Endothelial cell of umbilical vein (primary cell): ENCODE measurements around the gene NR6A1. TPM values are rescaled to one million over a fixed set of nuclear protein-coding genes. Genes with fewer than 3 reads are reported as not detected.

Experiments used
- BruUV-seq: library from RNA; stranded (reverse); fragments of 400-500 nt; replicated peaks from 2 replicates; lab custom pipeline; 2021; lab: Mats Ljungman, UMichigan
- CTCF ChIA-PET: fragments of 300-600, 350-600 bp; sonication (Branson Sonifier 250); formaldehyde crosslinking; loops from one replicate; lab custom pipeline; 2021; ENCODE audit warnings: antibody characterized with exemption, inconsistent platforms; lab: Charles Lee
- POLR2A ChIA-PET: fragments of 300-600, 350-600 bp; sonication (Branson Sonifier 250); formaldehyde crosslinking; loops from one replicate; lab custom pipeline; 2021; ENCODE audit warnings: antibody characterized with exemption, inconsistent platforms; lab: Charles Lee
- DNase-seq: peaks from one replicate; pipeline ENCODE4 v3.0.0-alpha.2; 2011; ENCODE audit warnings: low read depth, low spot score
- FAIRE-seq: peaks from 2 replicates; lab custom pipeline; 2011; peaks lifted over from hg19 to GRCh38; lab: Jason Lieb, UNC
- H2AFZ ChIP-seq: 2 replicates; pipeline ENCODE4 v1.6.0; 2012; ENCODE audit warnings: low read depth, low read length, control low read depth, inconsistent platforms
- H3K27ac ChIP-seq: 2 replicates; pipeline ENCODE4 v1.5.1; 2011; ENCODE audit warnings: low read depth, mild to moderate bottlenecking, control low read depth, low read length, moderate library complexity; ENCODE audit not compliant: insufficient read depth
- H3K27me3 ChIP-seq, 2 experiments: 2 replicates each; pipeline versions ENCODE4 v1.6.0 to v1.6.1; 2011; ENCODE audit warnings: low read length in 2 of 2, mixed read lengths in 1 of 2; ENCODE audit not compliant: control insufficient read depth in 2 of 2, insufficient read depth in 2 of 2
- H3K36me3 ChIP-seq, 2 experiments: 2 replicates in 1 of 2; 3 replicates in 1 of 2; pipeline ENCODE4 v1.5.1; 2011; ENCODE audit warnings: low read length in 2 of 2, mild to moderate bottlenecking in 1 of 2, moderate library complexity in 1 of 2; ENCODE audit not compliant: control insufficient read depth in 2 of 2, insufficient read depth in 2 of 2; ENCODE audit errors: extremely low read depth in 1 of 2
- H3K4me1 ChIP-seq: 3 replicates; pipeline ENCODE4 v1.5.1; 2011; ENCODE audit warnings: mild to moderate bottlenecking, low read length; ENCODE audit not compliant: control insufficient read depth, insufficient read depth; ENCODE audit errors: extremely low read depth
- H3K4me2 ChIP-seq: 2 replicates; pipeline ENCODE4 v1.6.1; 2011; ENCODE audit warnings: low read length, control low read depth, mixed read lengths; ENCODE audit not compliant: insufficient read depth
- H3K4me3 ChIP-seq, 3 experiments: fragments of 200-600 bp in 1 of 3; sonication (generic), shearing (Covaris generic) in 1 of 3; replicated peaks in 1 of 3; 2 replicates each; pipeline ENCODE4 v1.5.1; 2011 to 2016; ENCODE audit warnings: control low read depth in 3 of 3, low read length in 3 of 3, mild to moderate bottlenecking in 2 of 3, inconsistent platforms in 1 of 3, low read depth in 1 of 3, moderate library complexity in 1 of 3; ENCODE audit not compliant: insufficient read depth in 1 of 3
- H3K79me2 ChIP-seq: 2 replicates; pipeline ENCODE4 v1.6.0; 2012; ENCODE audit warnings: low read length, inconsistent platforms; ENCODE audit not compliant: control insufficient read depth, insufficient read depth
- H3K9ac ChIP-seq: replicated peaks from 2 replicates; pipeline ENCODE3; 2011; ENCODE audit warnings: low read length, control low read depth; ENCODE audit not compliant: insufficient read depth; ENCODE audit errors: extremely low read depth
- H3K9me1 ChIP-seq: replicated peaks from 3 replicates; pipeline ENCODE4 v1.6.0; 2011; ENCODE audit warnings: mild to moderate bottlenecking, low read length; ENCODE audit not compliant: control insufficient read depth, insufficient read depth; ENCODE audit errors: extremely low read depth
- H3K9me3 ChIP-seq: replicated peaks from 2 replicates; pipeline ENCODE4 v1.5.1; 2012; ENCODE audit warnings: low read length, inconsistent platforms; ENCODE audit not compliant: control insufficient read depth, insufficient read depth
- H4K20me1 ChIP-seq: replicated peaks from 2 replicates; pipeline ENCODE3; 2011; ENCODE audit warnings: mild to moderate bottlenecking, low read length; ENCODE audit not compliant: control insufficient read depth, insufficient read depth; ENCODE audit errors: extremely low read depth
- EZH2 ChIP-seq: IDR thresholded peaks from 2 replicates; pipeline ENCODE4 v1.6.1; 2012; ENCODE audit warnings: borderline replicate concordance, low read depth, mild to moderate bottlenecking, moderate library complexity, low read length, inconsistent platforms; ENCODE audit not compliant: severe bottlenecking
- MYC ChIP-seq: IDR thresholded peaks from one replicate; pipeline ENCODE4 v1.6.1; 2011; ENCODE audit warnings: mild to moderate bottlenecking, low read depth, low read length
- POLR2A ChIP-seq: IDR thresholded peaks from 2 replicates; pipeline ENCODE4 v1.6.1; 2012; ENCODE audit warnings: low read depth, mild to moderate bottlenecking, control low read depth, low read length
- dilution Hi-C: fragments of 300-500 bp; cut with MboI; formaldehyde crosslinking; loops from one replicate; pipeline ENCODE4 v1.15.0; 2019; ENCODE audit warnings: low sequenced_read_pairs; ENCODE audit not compliant: extremely low pct_ligation_motif_present
- intact Hi-C: fragments of 100-400 bp; cut with micrococcal nuclease; formaldehyde crosslinking; loops from one replicate; pipeline ENCODE4 v1.10.0; 2022
- polyA plus RNA-seq, 4 experiments: library from polyadenylated mRNA; depleted of rRNA in 3 of 4; stranded (reverse) in 3 of 4; unstranded in 1 of 4; fragments of >200 nt; gene quantifications; 2 replicates each; pipeline versions ENCODE4 v1.2.1 to v1.2.3, GENCODE V29; 2011 to 2012; ENCODE audit warnings: missing spikeins in 1 of 4
- total RNA-seq: library from RNA; stranded (reverse); gene quantifications from 2 replicates; pipeline ENCODE4 v1.2.3, GENCODE V29; 2021
- TF ChIP-seq, protein P1 (sequence below), 2 donors: IDR thresholded peaks; 1 replicate in 1 of 2; 2 replicates in 1 of 2; pipeline ENCODE4 v1.5.1; 2011; ENCODE audit warnings: low read length in 2 of 2, mild to moderate bottlenecking in 2 of 2, moderate library complexity in 2 of 2, control low read depth in 1 of 2, inconsistent platforms in 1 of 2, low read depth in 1 of 2; ENCODE audit not compliant: insufficient read depth in 1 of 2; ENCODE audit errors: extremely low read depth in 1 of 2

Gene NR6A1
- total and polyA plus RNA-seq, 2 donors (not counting 3 experiments of a cell fraction or from before 2014, with no cell fraction given), result 0.17 to 1.2 TPM

DNA sequence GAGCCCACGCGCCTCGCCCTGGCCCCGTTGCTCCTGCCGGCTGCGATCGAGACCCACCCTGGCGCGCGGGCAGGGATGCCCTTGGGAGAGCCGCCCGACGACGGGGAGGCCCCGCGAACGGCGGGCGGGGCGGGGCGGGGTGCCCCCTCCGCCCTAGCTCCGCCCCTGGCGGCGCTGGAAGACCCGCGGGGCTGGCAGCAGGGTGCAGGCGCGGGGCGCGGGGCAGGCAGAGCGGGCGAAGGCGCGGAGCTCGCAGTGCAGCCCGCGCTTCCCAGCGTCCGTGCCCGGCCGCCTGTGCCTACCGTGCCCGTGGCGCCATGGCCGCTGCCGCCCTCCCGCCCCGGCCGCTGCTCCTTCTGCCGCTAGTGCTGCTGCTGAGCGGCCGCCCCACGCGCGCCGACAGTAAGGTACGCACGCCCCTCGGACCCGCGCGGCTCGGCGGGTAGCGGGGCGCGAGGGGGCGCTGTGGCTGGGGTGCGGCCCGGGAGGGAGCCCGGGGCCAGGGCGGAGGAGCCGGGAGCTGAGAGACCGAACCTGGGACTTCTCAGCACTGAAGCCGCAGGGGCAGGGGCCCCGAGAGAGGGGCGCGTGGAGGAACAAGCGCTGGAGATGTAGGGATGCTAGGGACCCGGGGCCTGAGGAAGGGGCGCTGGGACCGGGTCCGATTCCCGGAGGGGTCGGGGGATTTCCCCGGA, 6.0 kb upstream of the NR6A1 start, which contains the start of gene OLFML2A:
Gene OLFML2A, plus strand, starts transcription at position 180 of the 695 bp plus-strand sequence. Its CDS starts 138 bp downstream, at position 318.
- dilution Hi-C loops, result no loop called here
- Histone ChIP-seq H3K27ac (no peak within 1 kb of the TSS), H3K9me3 (no peaks in the 10 kb centered on the region), H4K20me1 (no peaks in the 10 kb centered on the region), H3K27me3 (peaks cover 0 to 7% of the 10 kb centered on the region in 2 experiments), H3K79me2 (no peaks in the 10 kb centered on the region), H3K4me1 (peaks cover 15% of the 10 kb centered on the region), H2AFZ (peak within 1 kb of the TSS; percentile 49), H3K36me3 (no peaks in the 10 kb centered on the region), H3K4me3 (peak within 1 kb of the TSS in 2 of 3 experiments; percentile 1 to 30), H3K9me1 (no peaks in the 10 kb centered on the region), H3K4me2 (peak within 1 kb of the TSS; percentile 75), H3K9ac (no peak within 1 kb of the TSS)
- DNase-seq, result no peak
- intact Hi-C loops, result loop anchor here (1.0 kb wide), 1 partner anchor 43 kb away; no protein-coding TSS in a partner anchor
- ChIA-PET POLR2A (interaction anchor here (0.6 to 1.0 kb wide), 2 partner anchors 76 to 365 kb away, joined by 4 to 5 read pairs; partner anchors contain the start of gene WDR38), CTCF (interaction anchor here (0.8 to 11.2 kb wide), 15 partner anchors 9 to 598 kb away, joined by 3 to 967 read pairs (median 4); partner anchors contain the start of gene WDR38)
- TF ChIP-seq, protein P1, sequence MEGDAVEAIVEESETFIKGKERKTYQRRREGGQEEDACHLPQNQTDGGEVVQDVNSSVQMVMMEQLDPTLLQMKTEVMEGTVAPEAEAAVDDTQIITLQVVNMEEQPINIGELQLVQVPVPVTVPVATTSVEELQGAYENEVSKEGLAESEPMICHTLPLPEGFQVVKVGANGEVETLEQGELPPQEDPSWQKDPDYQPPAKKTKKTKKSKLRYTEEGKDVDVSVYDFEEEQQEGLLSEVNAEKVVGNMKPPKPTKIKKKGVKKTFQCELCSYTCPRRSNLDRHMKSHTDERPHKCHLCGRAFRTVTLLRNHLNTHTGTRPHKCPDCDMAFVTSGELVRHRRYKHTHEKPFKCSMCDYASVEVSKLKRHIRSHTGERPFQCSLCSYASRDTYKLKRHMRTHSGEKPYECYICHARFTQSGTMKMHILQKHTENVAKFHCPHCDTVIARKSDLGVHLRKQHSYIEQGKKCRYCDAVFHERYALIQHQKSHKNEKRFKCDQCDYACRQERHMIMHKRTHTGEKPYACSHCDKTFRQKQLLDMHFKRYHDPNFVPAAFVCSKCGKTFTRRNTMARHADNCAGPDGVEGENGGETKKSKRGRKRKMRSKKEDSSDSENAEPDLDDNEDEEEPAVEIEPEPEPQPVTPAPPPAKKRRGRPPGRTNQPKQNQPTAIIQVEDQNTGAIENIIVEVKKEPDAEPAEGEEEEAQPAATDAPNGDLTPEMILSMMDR (IDR thresholded peaks at IDR 0.05; ENCODE audit: extremely low read depth in 1 of 2, insufficient read depth in 1 of 2, low read depth in 1 of 2, low read length in 2 of 2), result peak; percentile 28 to 47
- peak; percentile 26 for TF ChIP-seq EZH2
- no peak for TF ChIP-seq MYC
- no peak for TF ChIP-seq POLR2A
- FAIRE-seq, result no peak
- BruUV-seq, result no TSS peak
